HepG2 (cell line): ENCODE measurements around the gene CACNA1G. TPM values are rescaled to one million over a fixed set of nuclear protein-coding genes. Genes with fewer than 3 reads are reported as not detected.

Experiments
- ARID2 ChIP-seq: sonication (generic); formaldehyde crosslinking; IDR thresholded peaks from 2 replicates; pipeline ENCODE4 v1.8.1; 2022; ENCODE audit warnings: mild to moderate bottlenecking, missing genetic modification reagents, borderline replicate concordance
- ATM ChIP-seq: fragments of 450-650 bp; IDR thresholded peaks from 2 replicates; pipeline ENCODE4 v1.7.1; 2017; ENCODE audit warnings: mild to moderate bottlenecking, borderline replicate concordance
- FOXM1 ChIP-seq: sonication (generic); formaldehyde crosslinking; IDR thresholded peaks from 2 replicates; pipeline ENCODE4 v1.5.0; 2020; ENCODE audit warnings: missing genetic modification reagents
- FOXP1 ChIP-seq, 2 experiments: fragments of 450-650 bp in 1 of 2; IDR thresholded peaks; 2 replicates each; pipeline ENCODE4 v1.6.1; 2017 to 2018; ENCODE audit warnings: antibody characterized with exemption in 1 of 2
- ZNF138 ChIP-seq: sonication (generic); formaldehyde crosslinking; IDR thresholded peaks from 2 replicates; pipeline ENCODE4 v1.5.0; 2020; ENCODE audit warnings: mild to moderate bottlenecking, low read depth, missing genetic modification reagents
- ZNF510 ChIP-seq: sonication (generic); formaldehyde crosslinking; IDR thresholded peaks from 2 replicates; pipeline ENCODE4 v1.4.0; 2020; ENCODE audit warnings: low read depth, mild to moderate bottlenecking, missing genetic modification reagents
- ZNF577 ChIP-seq: sonication (generic); formaldehyde crosslinking; IDR thresholded peaks from 2 replicates; pipeline ENCODE4 v1.4.0; 2020; ENCODE audit warnings: mild to moderate bottlenecking, low read depth, missing genetic modification reagents, borderline replicate concordance
- polyA plus RNA-seq, 8 experiments: library from polyadenylated mRNA; depleted of rRNA in 3 of 8; stranded (reverse) in 7 of 8; unstranded in 1 of 8; fragments of >200 nt; fragmentation: Illumina TruSeq in 4 of 8; extraction: Trizol in 4 of 8; gene quantifications; 2 replicates each; pipeline versions ENCODE4 v1.2.1 to v1.2.3, GENCODE V29; 2011 to 2016; ENCODE audit warnings: low read depth in 4 of 8, missing spikeins in 1 of 8, mixed read lengths in 1 of 8; ENCODE audit not compliant: insufficient read depth in 1 of 8
- total RNA-seq, 5 experiments: library from RNA; depleted of rRNA; stranded (reverse); fragments of >200 nt; fragmentation: Illumina TruSeq; extraction: Trizol; gene quantifications; 2 replicates each; pipeline ENCODE4 v1.2.3, GENCODE V29; 2016; ENCODE audit warnings: low read depth in 1 of 5
- TF ChIP-seq, protein P1 (sequence below): sonication (generic); formaldehyde crosslinking; IDR thresholded peaks from 2 replicates; pipeline ENCODE4 v1.8.1; 2023; ENCODE audit warnings: mild to moderate bottlenecking, missing genetic modification reagents
- TF ChIP-seq, protein P2 (sequence below): sonication (generic); formaldehyde crosslinking; IDR thresholded peaks from 2 replicates; pipeline ENCODE4 v1.4.0; 2020; ENCODE audit warnings: missing genetic modification reagents
- TF ChIP-seq, protein P3 (sequence below): sonication (generic); formaldehyde crosslinking; IDR thresholded peaks from 2 replicates; pipeline ENCODE4 v1.4.0; 2020; ENCODE audit warnings: low read depth, mild to moderate bottlenecking, missing genetic modification reagents

Gene CACNA1G
- total and polyA plus RNA-seq, 2 of the 13 experiments (the other 11 are each of a cell fraction or from before 2014, with no cell fraction given), result 0.02 TPM; not detected in 1

DNA sequence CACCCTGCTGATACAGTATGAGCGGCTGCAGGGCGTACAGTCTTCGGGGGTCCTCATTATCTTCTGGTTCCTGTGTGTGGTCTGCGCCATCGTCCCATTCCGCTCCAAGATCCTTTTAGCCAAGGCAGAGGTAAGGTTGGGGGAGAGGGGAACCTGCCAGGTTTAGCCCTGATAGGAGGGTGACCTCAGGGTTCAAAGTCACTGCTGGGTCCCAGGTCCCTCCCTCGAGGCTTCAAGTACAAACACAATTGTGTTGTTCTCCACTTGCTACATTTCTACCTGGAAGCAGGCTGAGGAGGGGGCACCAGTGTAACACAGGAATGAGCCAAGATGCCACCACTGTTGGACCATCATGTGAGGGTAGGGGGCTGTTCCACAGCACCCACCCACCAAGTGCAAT, 96.5 kb downstream of the CACNA1G start (continued):
- TF ChIP-seq, protein P1, sequence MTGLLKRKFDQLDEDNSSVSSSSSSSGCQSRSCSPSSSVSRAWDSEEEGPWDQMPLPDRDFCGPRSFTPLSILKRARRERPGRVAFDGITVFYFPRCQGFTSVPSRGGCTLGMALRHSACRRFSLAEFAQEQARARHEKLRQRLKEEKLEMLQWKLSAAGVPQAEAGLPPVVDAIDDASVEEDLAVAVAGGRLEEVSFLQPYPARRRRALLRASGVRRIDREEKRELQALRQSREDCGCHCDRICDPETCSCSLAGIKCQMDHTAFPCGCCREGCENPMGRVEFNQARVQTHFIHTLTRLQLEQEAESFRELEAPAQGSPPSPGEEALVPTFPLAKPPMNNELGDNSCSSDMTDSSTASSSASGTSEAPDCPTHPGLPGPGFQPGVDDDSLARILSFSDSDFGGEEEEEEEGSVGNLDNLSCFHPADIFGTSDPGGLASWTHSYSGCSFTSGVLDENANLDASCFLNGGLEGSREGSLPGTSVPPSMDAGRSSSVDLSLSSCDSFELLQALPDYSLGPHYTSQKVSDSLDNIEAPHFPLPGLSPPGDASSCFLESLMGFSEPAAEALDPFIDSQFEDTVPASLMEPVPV (CRISPR knock-in tag), result peak; percentile 42; the same call in 1 of the 2 replicates
- no peak for TF ChIP-seq ZNF577
- 0 out of 2 replicates have a peak, but pooled peaks have one; percentile 1 for TF ChIP-seq ARID2 (CRISPR knock-in tag)
- TF ChIP-seq, protein P2, sequence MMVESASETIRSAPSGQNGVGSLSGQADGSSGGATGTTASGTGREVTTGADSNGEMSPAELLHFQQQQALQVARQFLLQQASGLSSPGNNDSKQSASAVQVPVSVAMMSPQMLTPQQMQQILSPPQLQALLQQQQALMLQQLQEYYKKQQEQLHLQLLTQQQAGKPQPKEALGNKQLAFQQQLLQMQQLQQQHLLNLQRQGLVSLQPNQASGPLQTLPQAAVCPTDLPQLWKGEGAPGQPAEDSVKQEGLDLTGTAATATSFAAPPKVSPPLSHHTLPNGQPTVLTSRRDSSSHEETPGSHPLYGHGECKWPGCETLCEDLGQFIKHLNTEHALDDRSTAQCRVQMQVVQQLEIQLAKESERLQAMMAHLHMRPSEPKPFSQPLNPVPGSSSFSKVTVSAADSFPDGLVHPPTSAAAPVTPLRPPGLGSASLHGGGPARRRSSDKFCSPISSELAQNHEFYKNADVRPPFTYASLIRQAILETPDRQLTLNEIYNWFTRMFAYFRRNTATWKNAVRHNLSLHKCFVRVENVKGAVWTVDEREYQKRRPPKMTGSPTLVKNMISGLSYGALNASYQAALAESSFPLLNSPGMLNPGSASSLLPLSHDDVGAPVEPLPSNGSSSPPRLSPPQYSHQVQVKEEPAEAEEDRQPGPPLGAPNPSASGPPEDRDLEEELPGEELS (CRISPR knock-in tag), result peak; percentile 38; the same call in 1 of the 2 replicates
- no peak for TF ChIP-seq FOXP1 (IDR thresholded peaks at IDR 0.05)
- 0 out of 2 replicates have a peak, but pooled peaks have one; percentile 22 for TF ChIP-seq FOXP1 (CRISPR knock-in tag; IDR thresholded peaks at IDR 0.05)
- no peak for TF ChIP-seq ATM
- no peak for TF ChIP-seq FOXM1 (CRISPR knock-in tag)
- TF ChIP-seq ZNF138, result no peak
- TF ChIP-seq, protein P3, sequence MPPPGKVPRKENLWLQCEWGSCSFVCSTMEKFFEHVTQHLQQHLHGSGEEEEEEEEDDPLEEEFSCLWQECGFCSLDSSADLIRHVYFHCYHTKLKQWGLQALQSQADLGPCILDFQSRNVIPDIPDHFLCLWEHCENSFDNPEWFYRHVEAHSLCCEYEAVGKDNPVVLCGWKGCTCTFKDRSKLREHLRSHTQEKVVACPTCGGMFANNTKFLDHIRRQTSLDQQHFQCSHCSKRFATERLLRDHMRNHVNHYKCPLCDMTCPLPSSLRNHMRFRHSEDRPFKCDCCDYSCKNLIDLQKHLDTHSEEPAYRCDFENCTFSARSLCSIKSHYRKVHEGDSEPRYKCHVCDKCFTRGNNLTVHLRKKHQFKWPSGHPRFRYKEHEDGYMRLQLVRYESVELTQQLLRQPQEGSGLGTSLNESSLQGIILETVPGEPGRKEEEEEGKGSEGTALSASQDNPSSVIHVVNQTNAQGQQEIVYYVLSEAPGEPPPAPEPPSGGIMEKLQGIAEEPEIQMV (CRISPR knock-in tag), result 0 out of 2 replicates have a peak, but pooled peaks have one; percentile 45
- no peak for TF ChIP-seq ZNF510
